ELR (cell line): ENCODE results near the gene KCNJ10.

Source experiments
- DNase-seq: peaks from one replicate; pipeline ENCODE4 v3.0.0-alpha.2; 2015; ENCODE audit warnings: low read depth

Gene KCNJ10

DNA sequence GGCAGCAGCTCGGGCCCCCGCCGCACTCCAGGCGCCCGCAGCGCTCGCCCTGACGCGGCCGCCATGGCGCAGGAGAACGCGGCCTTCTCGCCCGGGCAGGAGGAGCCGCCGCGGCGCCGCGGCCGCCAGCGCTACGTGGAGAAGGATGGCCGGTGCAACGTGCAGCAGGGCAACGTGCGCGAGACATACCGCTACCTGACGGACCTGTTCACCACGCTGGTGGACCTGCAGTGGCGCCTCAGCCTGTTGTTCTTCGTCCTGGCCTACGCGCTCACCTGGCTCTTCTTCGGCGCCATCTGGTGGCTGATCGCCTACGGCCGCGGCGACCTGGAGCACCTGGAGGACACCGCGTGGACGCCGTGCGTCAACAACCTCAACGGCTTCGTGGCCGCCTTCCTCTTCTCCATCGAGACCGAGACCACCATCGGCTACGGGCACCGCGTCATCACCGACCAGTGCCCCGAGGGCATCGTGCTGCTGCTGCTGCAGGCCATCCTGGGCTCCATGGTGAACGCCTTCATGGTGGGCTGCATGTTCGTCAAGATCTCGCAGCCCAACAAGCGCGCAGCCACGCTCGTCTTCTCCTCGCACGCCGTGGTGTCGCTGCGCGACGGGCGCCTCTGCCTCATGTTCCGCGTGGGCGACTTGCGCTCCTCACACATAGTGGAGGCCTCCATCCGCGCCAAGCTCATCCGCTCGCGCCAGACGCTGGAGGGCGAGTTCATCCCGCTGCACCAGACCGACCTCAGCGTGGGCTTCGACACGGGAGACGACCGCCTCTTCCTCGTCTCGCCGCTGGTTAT lies 14.2 kb upstream of the KCNJ10 start:
- no peak for DNase-seq

DNA sequence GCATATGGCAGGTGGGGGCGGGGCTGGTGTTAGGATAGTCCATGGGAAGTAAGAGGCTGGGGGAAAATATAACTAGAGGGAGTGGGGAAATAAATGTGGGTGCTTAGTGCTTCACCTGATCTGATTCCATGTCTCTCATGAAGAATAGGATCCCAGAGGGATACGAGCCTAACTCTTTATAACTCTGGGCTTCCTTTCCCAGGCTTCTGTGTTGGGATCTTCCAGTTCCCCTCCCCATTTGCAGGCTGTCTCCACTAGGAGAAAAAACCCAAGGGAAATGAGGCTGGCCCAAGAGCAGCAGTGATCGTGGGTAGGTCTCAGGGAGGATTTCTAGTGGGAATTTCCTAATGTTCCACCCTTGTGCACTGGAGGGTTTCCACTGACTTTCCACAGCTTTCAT lies 13.0 kb upstream of the KCNJ10 start:
- DNase-seq = no peak

- no peak for DNase-seq
These were observed 12.5 kb upstream of the KCNJ10 start for GRCh38 chr1:160082487-160082886.

DNA sequence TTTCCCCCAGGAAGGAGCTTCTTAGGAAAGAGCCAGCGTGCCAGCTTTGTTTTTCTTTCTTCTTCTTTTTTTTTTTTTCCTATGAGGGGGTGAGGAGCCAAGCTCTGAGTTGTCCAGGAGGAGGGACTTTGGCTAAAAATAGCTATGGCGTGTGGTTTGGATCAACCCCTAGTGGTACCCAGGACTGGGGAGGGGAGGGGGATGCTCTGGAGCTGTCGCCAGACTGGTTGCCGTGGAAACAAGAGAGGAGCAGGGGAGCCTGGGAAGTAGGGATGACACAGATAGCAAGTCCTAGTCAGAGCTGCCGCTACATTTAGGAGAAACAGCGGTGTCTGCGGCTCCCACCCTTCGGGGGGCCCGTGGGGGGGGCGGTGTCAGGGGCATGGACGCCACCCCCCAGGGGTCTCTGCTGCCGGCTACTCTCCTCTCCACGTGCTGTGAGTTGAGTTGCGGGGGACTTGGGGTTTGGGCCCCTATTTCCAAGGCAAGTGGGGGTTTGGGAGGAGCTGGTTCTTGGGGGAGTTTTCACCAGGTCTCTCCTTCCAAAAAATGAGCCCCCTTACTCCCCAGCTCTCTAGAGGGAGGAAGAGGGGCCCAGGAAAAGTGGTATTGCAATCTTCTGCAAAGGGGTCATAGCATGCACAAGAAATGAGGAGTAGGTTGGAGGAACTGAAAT lies 11.4 kb upstream of the KCNJ10 start, which contains the start of gene KCNJ9:
Gene KCNJ9 (plus strand): TSS at position 278 of the 676 bp plus-strand sequence. CDS start 2,493 bp downstream, outside the sequence.
- no peak for DNase-seq

DNA sequence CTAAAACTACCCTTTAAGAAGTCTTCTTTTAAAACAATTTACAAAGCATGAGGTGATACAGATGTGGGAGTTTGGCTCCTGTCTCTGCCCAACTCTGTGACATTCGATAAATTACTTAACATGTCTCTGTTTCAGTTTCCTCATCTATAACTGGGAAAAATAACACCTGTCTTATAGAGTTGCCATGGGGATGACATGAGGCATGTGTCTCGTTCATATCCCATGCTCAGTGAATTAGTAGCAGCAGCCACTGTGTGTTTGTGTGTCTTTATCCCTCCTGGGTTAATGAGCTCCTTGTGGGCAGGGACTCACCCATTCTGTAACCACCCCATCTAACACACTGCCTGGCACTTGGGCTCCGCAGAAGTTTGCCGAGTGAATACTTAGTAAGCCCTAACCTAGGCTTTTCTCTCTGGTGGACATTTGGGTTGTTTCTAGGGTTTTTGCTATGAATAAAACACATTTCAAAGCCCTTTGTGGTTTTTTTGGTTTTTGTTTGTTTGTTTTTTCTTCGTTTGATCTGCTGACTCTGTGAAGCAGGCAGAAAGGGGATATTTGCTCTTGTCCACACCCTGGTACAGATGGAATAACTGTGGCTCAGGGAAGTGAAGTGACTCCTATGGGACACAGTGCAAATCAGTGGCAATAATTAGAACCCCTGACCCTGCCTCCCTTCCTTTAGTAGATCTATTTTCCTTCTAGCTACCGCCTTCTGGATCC lies 10.6 kb upstream of the KCNJ10 start:
- no peak for DNase-seq

DNA sequence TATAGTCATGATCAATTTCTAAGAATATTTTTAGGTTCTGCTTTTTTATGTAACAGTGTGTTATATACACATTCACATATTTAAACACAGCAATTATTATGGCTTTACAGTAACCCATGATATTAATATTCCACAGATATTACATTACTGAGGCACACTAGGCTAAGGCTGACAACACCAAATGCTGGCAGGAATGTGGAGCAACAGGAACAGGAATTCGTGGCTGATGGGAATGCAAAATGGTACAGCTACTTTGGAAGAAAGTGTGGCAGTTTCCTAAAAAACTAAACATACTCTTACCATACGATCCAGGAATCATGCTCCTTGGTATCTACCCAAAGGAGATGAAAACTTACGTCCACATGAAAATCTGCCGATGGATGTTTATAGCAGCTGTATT lies 9.5 kb upstream of the KCNJ10 start:
- DNase-seq = no peak

GRCh38 chr1:160078512-160079195 lies 8.7 kb upstream of the KCNJ10 start:
- peak; percentile 44 for DNase-seq

- DNase-seq = no peak
These were observed 7.5 kb upstream of the KCNJ10 start for GRCh38 chr1:160077486-160077885.

- peak; percentile 10 for DNase-seq
These were observed 6.3 kb upstream of the KCNJ10 start for GRCh38 chr1:160076295-160076694.

GRCh38 chr1:160075836-160076235 lies 5.9 kb upstream of the KCNJ10 start:
- DNase-seq = no peak

GRCh38 chr1:160074865-160075264 lies 4.9 kb upstream of the KCNJ10 start:
- no peak for DNase-seq

- DNase-seq = no peak
These were observed 1.3 kb upstream of the KCNJ10 start for GRCh38 chr1:160071289-160071688.

GRCh38 chr1:160070243-160071163 lies 543 bp upstream of the KCNJ10 start:
- peak; percentile 62 for DNase-seq

- DNase-seq = no peak
These were observed 1.7 kb downstream of the KCNJ10 start for GRCh38 chr1:160068225-160068624.

DNA sequence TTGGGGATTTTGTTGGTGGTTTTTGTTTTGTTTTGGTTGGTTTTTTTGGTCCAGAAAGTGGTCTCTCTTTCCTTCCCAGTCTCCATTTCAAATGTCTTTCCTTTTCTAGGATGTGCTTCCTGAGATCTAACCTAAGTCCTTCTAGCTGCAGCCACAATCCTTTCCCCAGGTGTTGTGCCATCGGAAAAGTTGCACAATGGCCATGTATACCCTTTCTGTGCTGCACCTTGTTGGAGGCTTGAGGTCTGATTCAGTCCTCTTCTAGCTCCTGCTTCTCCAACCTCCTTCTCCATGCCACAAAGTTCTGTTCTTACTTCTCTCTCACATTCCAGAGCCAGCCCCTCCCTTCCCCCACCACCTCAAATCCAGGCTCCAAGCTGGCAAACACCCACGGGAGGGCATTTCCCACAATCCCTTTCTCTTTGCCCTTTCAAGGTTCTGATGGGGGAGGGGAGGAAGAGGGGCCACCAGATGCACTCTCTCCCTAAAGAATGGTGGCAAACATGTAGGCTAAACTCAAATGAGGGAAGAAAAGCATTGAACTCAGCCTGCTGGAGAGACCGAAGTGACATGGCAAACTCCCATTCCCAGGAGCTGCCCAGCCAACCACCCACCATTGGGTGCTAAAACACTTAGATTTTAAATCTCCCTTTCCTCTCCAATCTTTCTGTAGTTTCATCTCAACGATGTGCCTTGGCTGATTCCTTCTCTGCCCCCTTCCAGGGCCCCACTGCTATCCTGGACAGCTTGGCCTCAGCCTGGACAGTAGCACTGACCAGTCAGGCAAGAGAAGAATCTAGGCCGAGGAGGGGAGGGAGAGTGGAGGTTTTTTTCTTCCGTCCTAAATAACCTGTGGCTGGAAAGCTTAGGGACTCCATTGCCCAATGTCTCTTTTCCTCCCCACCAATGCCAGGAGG lies 2.9 kb downstream of the KCNJ10 start:
- no peak for DNase-seq

DNA sequence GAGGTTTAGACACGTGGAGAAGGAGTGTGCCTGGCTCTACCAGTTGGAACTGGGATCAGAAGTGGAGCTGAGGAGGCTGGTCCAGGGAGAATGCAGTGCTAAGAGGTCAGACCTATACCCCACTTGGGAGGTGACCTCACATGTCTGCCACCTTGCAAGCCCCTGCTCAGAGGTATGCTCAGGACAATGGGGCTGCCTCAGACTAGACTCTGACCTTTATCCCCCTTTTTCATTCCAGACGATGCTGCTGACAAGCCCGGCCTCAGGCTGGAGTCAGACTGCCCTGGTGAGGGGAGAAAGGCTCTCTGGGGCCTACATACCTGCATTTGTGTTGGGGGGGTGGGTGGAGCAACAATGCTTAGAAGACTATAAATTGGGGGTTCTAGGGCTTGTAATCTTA lies 5.2 kb downstream of the KCNJ10 start:
- no peak for DNase-seq

GRCh38 chr1:160064164-160064563 lies 5.8 kb downstream of the KCNJ10 start:
- DNase-seq = no peak

GRCh38 chr1:160063176-160063575 lies 6.8 kb downstream of the KCNJ10 start:
- DNase-seq = no peak

DNA sequence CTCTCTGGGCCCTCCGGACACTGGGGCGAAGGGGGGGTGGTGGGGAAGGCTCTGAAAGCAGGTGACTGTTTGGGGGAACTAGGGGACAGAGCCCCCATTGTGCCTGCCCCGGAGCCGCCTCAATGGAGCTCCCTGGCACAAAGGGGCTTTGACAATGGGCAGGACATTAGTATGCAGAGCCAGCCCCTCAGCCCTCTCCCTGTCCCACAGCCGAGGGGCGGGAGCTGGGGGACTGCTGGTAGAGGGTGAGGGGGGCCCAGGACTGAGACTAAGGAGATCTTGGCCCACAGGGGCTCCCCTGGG lies 7.8 kb downstream of the KCNJ10 start:
- no peak for DNase-seq
